Subcutaneous adipose tissue (tissue), 4 donors: Measurements from ENCODE around the gene CLCNKB. TPM values are rescaled to one million over a fixed set of nuclear protein-coding genes. Genes with fewer than 3 reads are reported as not detected.

Source experiments
- CTCF ChIP-seq: fragments of 450-650 bp; IDR thresholded peaks from one replicate; pipeline ENCODE4 v1.5.1; 2016; ENCODE audit warnings: low read depth, mild to moderate bottlenecking, control low read depth, antibody characterized with exemption, moderate library complexity
- total RNA-seq, 4 donors: library from RNA; depleted of rRNA; stranded (reverse); fragments of >200 nt; gene quantifications; one replicate each; pipeline ENCODE4 v1.1.0, GENCODE V29; 2016

CLCNKB gene
- total RNA-seq, 4 donors from 2014 or later, result 0.17 to 0.44 TPM; not detected in 2

- no peak for TF ChIP-seq CTCF
Observed at GRCh38 chr1:16017076-16017460, 26.5 kb upstream of the CLCNKB start.

- no peak for TF ChIP-seq CTCF
Observed at GRCh38 chr1:16017461-16018303, 25.9 kb upstream of the CLCNKB start, which contains the start of gene HSPB7. Gene HSPB7, minus strand, starts transcription at chr1:16018043. Its CDS starts 80 bp downstream, at chr1:16017963.

- no peak for TF ChIP-seq CTCF
Observed at GRCh38 chr1:16018308-16018707, 25.3 kb upstream of the CLCNKB start.

- no peak for TF ChIP-seq CTCF
Observed at GRCh38 chr1:16018749-16019643, 24.6 kb upstream of the CLCNKB start.

- no peak for TF ChIP-seq CTCF
Observed at GRCh38 chr1:16019644-16020277, 23.8 kb upstream of the CLCNKB start.

GRCh38 chr1:16020325-16020724 is 23.3 kb upstream of the CLCNKB start:
- no peak for TF ChIP-seq CTCF

GRCh38 chr1:16021681-16022080 is 21.9 kb upstream of the CLCNKB start, which contains the start of gene CLCNKA:
Gene CLCNKA, plus strand, starts transcription at chr1:16022036. Its CDS starts 584 bp downstream, at chr1:16022620.
- TF ChIP-seq CTCF, result no peak
